WTC11 (cell line): Measurements from ENCODE around the gene TNS3.
"Not testable (repeated sequence)": the region's sequence is repeated elsewhere in the genome, so short reads cannot be mapped to it uniquely, and the experiment has no call there.

Experiments
- CREM ChIP-seq: sonication (generic); formaldehyde crosslinking; IDR thresholded peaks from 2 replicates; pipeline ENCODE4 v1.8.1; 2022; ENCODE audit warnings: mild to moderate bottlenecking, missing genetic modification reagents, moderate library complexity
- NR3C1 ChIP-seq: sonication (generic); formaldehyde crosslinking; conservative IDR thresholded peaks from 2 replicates; pipeline ENCODE4 v1.8.1; 2023; ENCODE audit warnings: low read depth, mild to moderate bottlenecking, missing genetic modification reagents
- SP1 ChIP-seq: sonication (generic); formaldehyde crosslinking; conservative IDR thresholded peaks from 2 replicates; pipeline ENCODE4 v1.8.1; 2022; ENCODE audit warnings: missing genetic modification reagents
- TEAD1 ChIP-seq: sonication (generic); formaldehyde crosslinking; IDR thresholded peaks from 2 replicates; pipeline ENCODE4 v1.8.0; 2022; ENCODE audit warnings: mild to moderate bottlenecking, missing genetic modification reagents
- ZNF121 ChIP-seq: sonication (generic); formaldehyde crosslinking; IDR thresholded peaks from 2 replicates; pipeline ENCODE4 v1.8.0; 2023; ENCODE audit warnings: missing genetic modification reagents
- ZNF138 ChIP-seq: sonication (generic); formaldehyde crosslinking; conservative IDR thresholded peaks from 2 replicates; pipeline ENCODE4 v1.8.1; 2022; ENCODE audit warnings: mild to moderate bottlenecking, moderate library complexity, missing genetic modification reagents
- ZNF263 ChIP-seq: sonication (generic); formaldehyde crosslinking; IDR thresholded peaks from 2 replicates; pipeline ENCODE4 v1.8.1; 2022; ENCODE audit warnings: low read depth, mild to moderate bottlenecking, moderate library complexity, missing genetic modification reagents
- TF ChIP-seq, protein P1 (sequence below): sonication (generic); formaldehyde crosslinking; IDR thresholded peaks from 2 replicates; pipeline ENCODE4 v1.8.0; 2022; ENCODE audit warnings: mild to moderate bottlenecking, missing genetic modification reagents
- TF ChIP-seq, protein P2 (sequence below): fragments of 200-600 bp; IDR thresholded peaks from 2 replicates; pipeline ENCODE4 v1.8.0; 2022; ENCODE audit warnings: antibody characterized with exemption
- TF ChIP-seq, protein P3 (sequence below): fragments of 250-450 bp; sonication (Bioruptor Pico); IDR thresholded peaks from 2 replicates; pipeline ENCODE4 v2.1.2; 2022; ENCODE audit warnings: mild to moderate bottlenecking, moderate library complexity
- TF ChIP-seq, protein P4 (sequence below): sonication (generic); formaldehyde crosslinking; IDR thresholded peaks from 2 replicates; pipeline ENCODE4 v1.8.0; 2023; ENCODE audit warnings: mild to moderate bottlenecking, missing genetic modification reagents
- TF ChIP-seq, protein P5 (sequence below): sonication (generic); formaldehyde crosslinking; IDR thresholded peaks from 2 replicates; pipeline ENCODE4 v1.8.1; 2023; ENCODE audit warnings: mild to moderate bottlenecking, missing genetic modification reagents, moderate library complexity
- TF ChIP-seq, protein P6 (sequence below): sonication (generic); formaldehyde crosslinking; IDR thresholded peaks from 2 replicates; pipeline ENCODE4 v1.8.0; 2023; ENCODE audit warnings: missing genetic modification reagents

DNA sequence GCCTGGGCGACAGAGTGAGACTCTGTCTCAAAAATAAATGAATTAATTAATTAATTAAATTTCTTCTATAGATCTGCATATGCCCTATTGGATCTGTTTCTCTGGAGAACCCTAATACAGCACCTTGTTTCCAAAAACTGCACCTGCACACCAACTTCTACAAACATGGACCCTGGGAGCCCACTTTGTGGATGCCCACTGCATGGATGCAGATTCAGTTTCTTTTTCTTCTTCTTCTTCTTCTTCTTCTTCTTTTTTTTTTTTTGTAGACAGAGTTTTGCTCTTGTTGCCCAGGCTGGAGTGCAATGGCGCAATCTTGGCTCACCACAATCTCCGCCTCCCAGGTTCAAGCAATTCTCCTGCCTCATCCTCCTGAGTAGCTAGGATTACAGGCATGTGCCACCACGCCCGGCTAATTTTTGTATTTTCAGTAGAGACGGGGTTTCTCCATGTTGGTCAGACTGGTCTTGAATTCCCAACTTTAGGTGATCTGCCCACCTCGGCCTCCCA, 4.3 kb upstream of the TNS3 start:
- TF ChIP-seq ZNF263 (CRISPR knock-in tag); ZNF138; SP1 (CRISPR knock-in tag); CREM; NR3C1; TEAD1 (CRISPR knock-in tag); ZNF121 (CRISPR knock-in tag): not testable (repeated sequence)
- TF ChIP-seq, protein P1, sequence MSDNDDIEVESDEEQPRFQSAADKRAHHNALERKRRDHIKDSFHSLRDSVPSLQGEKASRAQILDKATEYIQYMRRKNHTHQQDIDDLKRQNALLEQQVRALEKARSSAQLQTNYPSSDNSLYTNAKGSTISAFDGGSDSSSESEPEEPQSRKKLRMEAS (CRISPR knock-in tag): not testable (repeated sequence)
- TF ChIP-seq, protein P2, sequence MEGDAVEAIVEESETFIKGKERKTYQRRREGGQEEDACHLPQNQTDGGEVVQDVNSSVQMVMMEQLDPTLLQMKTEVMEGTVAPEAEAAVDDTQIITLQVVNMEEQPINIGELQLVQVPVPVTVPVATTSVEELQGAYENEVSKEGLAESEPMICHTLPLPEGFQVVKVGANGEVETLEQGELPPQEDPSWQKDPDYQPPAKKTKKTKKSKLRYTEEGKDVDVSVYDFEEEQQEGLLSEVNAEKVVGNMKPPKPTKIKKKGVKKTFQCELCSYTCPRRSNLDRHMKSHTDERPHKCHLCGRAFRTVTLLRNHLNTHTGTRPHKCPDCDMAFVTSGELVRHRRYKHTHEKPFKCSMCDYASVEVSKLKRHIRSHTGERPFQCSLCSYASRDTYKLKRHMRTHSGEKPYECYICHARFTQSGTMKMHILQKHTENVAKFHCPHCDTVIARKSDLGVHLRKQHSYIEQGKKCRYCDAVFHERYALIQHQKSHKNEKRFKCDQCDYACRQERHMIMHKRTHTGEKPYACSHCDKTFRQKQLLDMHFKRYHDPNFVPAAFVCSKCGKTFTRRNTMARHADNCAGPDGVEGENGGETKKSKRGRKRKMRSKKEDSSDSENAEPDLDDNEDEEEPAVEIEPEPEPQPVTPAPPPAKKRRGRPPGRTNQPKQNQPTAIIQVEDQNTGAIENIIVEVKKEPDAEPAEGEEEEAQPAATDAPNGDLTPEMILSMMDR: not testable (repeated sequence)
- TF ChIP-seq, protein P3, sequence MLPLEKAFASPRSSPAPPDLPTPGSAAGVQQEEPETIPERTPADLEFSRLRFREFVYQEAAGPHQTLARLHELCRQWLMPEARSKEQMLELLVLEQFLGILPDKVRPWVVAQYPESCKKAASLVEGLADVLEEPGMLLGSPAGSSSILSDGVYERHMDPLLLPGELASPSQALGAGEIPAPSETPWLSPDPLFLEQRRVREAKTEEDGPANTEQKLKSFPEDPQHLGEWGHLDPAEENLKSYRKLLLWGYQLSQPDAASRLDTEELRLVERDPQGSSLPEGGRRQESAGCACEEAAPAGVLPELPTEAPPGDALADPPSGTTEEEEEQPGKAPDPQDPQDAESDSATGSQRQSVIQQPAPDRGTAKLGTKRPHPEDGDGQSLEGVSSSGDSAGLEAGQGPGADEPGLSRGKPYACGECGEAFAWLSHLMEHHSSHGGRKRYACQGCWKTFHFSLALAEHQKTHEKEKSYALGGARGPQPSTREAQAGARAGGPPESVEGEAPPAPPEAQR: not testable (repeated sequence)
- TF ChIP-seq, protein P4, sequence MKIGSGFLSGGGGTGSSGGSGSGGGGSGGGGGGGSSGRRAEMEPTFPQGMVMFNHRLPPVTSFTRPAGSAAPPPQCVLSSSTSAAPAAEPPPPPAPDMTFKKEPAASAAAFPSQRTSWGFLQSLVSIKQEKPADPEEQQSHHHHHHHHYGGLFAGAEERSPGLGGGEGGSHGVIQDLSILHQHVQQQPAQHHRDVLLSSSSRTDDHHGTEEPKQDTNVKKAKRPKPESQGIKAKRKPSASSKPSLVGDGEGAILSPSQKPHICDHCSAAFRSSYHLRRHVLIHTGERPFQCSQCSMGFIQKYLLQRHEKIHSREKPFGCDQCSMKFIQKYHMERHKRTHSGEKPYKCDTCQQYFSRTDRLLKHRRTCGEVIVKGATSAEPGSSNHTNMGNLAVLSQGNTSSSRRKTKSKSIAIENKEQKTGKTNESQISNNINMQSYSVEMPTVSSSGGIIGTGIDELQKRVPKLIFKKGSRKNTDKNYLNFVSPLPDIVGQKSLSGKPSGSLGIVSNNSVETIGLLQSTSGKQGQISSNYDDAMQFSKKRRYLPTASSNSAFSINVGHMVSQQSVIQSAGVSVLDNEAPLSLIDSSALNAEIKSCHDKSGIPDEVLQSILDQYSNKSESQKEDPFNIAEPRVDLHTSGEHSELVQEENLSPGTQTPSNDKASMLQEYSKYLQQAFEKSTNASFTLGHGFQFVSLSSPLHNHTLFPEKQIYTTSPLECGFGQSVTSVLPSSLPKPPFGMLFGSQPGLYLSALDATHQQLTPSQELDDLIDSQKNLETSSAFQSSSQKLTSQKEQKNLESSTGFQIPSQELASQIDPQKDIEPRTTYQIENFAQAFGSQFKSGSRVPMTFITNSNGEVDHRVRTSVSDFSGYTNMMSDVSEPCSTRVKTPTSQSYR (CRISPR knock-in tag): not testable (repeated sequence)
- TF ChIP-seq, protein P5, sequence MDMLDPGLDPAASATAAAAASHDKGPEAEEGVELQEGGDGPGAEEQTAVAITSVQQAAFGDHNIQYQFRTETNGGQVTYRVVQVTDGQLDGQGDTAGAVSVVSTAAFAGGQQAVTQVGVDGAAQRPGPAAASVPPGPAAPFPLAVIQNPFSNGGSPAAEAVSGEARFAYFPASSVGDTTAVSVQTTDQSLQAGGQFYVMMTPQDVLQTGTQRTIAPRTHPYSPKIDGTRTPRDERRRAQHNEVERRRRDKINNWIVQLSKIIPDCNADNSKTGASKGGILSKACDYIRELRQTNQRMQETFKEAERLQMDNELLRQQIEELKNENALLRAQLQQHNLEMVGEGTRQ: not testable (repeated sequence)
- TF ChIP-seq, protein P6, sequence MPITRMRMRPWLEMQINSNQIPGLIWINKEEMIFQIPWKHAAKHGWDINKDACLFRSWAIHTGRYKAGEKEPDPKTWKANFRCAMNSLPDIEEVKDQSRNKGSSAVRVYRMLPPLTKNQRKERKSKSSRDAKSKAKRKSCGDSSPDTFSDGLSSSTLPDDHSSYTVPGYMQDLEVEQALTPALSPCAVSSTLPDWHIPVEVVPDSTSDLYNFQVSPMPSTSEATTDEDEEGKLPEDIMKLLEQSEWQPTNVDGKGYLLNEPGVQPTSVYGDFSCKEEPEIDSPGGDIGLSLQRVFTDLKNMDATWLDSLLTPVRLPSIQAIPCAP (CRISPR knock-in tag): not testable (repeated sequence)
